HPDE6-E6E7 (cell line): ENCODE data around the gene GNPNAT1.
"Not testable (repeated sequence)": the region's sequence is repeated elsewhere in the genome, so short reads cannot be mapped to it uniquely, and the experiment has no call there.

Experiments used
- DNase-seq: peaks from one replicate; pipeline ENCODE4 v3.0.0; 2011; ENCODE audit warnings: missing footprints; ENCODE audit errors: extremely low spot score

The GNPNAT1 gene

GRCh38 chr14:52790011-52790755, 1.2 kb downstream of the GNPNAT1 start:
- DNase-seq = peak; percentile 11

- DNase-seq = no peak
Observed at GRCh38 chr14:52789118-52789517, 2.3 kb downstream of the GNPNAT1 start.

- DNase-seq = no peak
Observed at GRCh38 chr14:52786887-52787286, 4.5 kb downstream of the GNPNAT1 start.

- DNase-seq = no peak
Observed at GRCh38 chr14:52783206-52783605, 8.2 kb downstream of the GNPNAT1 start.

- no peak for DNase-seq
Observed at GRCh38 chr14:52781629-52782028, 9.8 kb downstream of the GNPNAT1 start.

GRCh38 chr14:52780893-52781292, 10.5 kb downstream of the GNPNAT1 start:
- no peak for DNase-seq

- no peak for DNase-seq
Observed at GRCh38 chr14:52778702-52779101, 12.7 kb downstream of the GNPNAT1 start.

GRCh38 chr14:52776816-52777215, 14.6 kb downstream of the GNPNAT1 start:
- no peak for DNase-seq

- DNase-seq = no peak
Observed at GRCh38 chr14:52769887-52770286, 21.5 kb downstream of the GNPNAT1 start.

GRCh38 chr14:52767058-52767833, 24.2 kb downstream of the GNPNAT1 start:
- no peak for DNase-seq

GRCh38 chr14:52762923-52763322, 28.5 kb downstream of the GNPNAT1 start:
- DNase-seq = not testable (repeated sequence)

- no peak for DNase-seq
Observed at GRCh38 chr14:52759145-52759544, 32.3 kb downstream of the GNPNAT1 start.

- DNase-seq = no peak
Observed at GRCh38 chr14:52755607-52756316, 35.6 kb downstream of the GNPNAT1 start.

GRCh38 chr14:52748647-52749292, 42.6 kb downstream of the GNPNAT1 start:
- no peak for DNase-seq

GRCh38 chr14:52741865-52742264, 49.5 kb downstream of the GNPNAT1 start:
- DNase-seq = no peak

- DNase-seq = no peak
Observed at GRCh38 chr14:52740751-52741150, 50.7 kb downstream of the GNPNAT1 start.

- DNase-seq = no peak
Observed at GRCh38 chr14:52738409-52738808, 53.0 kb downstream of the GNPNAT1 start.

GRCh38 chr14:52735921-52736489, 55.4 kb downstream of the GNPNAT1 start:
- no peak for DNase-seq

- no peak for DNase-seq
Observed at GRCh38 chr14:52733824-52734223, 57.6 kb downstream of the GNPNAT1 start.

GRCh38 chr14:52730709-52731111, 60.7 kb downstream of the GNPNAT1 start:
- no peak for DNase-seq

- peak; percentile 84 for DNase-seq
Observed at GRCh38 chr14:52729925-52730708, 61.3 kb downstream of the GNPNAT1 start, which contains the start of gene STYX. STYX (plus strand) TSS chr14:52730166; CDS start chr14:52730475, 309 bp downstream.
